ENCODE measurements around the gene HLA-DOA. TPM values are rescaled to one million over a fixed set of nuclear protein-coding genes. Genes with fewer than 3 reads are reported as not detected.

HLA-DOA gene
- total RNA-seq, 4 donors from 2014 or later = 2.1 to 10.9 (median 6.1) TPM

- TF ChIP-seq CTCF (IDR thresholded peaks at IDR 0.05; ENCODE audit: low read depth) = no peak
These were observed 6.4 kb upstream of the HLA-DOA start for GRCh38 chr6:33015798-33016197.

DNA sequence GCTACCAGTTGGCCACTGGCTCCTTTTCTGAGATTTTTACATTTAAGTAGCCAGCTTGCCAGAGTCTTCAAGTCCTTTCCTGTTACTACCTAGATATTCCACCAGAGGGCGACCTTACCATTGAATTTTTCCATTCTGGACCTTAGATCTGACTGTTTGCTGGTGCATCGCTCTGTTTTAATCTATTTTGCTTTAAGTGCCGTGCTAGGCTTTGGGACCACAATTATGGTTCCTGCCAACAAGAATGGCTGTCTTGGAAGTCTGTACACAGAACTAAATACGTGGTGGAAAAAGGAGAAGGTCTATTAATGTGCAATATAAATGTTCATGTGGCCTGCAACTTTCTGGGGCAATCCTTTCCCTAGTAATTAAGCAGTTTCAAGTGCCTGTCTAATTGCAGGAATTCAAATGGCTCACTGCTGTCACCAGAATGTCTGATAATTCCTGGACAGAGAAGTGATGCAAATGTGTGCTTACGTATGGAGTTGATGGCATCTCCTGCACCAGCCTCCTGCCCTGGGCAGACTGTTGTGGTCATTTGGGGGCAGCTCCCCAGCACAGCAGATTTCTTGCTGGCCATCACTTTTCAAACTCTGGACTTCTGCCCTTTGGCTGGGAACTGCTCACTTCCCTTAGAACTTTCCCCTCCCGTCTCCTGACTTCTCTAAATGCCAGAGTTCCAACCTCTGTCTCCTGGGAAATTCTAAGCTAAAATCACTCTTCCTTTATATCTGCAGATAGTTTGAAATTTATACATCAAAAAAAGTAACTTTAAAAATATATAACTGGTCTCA, 5.6 kb upstream of the HLA-DOA start:
- TF ChIP-seq CTCF (IDR thresholded peaks at IDR 0.05; ENCODE audit: low read depth) = no peak

DNA sequence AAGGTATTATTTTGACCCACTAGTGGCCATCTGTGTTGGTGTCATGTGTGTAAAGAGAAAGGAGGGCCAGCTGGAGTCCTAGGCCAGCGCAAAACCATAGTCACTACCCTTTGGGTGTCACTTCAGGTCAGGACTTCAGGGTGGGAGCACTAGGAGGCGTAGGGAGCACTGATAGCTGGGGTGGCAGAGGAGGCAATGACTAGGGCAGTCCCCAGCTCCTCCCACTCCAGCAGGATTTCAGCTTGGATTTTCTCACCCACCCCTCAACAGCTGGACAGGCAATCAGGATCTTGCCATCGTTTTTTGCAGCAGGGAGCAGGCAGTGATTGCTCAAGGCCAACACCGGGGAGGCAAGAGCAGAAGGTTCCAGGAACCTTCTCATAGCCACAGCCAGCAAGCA, 4.2 kb upstream of the HLA-DOA start:
- TF ChIP-seq CTCF (IDR thresholded peaks at IDR 0.05; ENCODE audit: low read depth) = no peak

- no peak for TF ChIP-seq CTCF (IDR thresholded peaks at IDR 0.05; ENCODE audit: low read depth)
These were observed 965 bp upstream of the HLA-DOA start for GRCh38 chr6:33010356-33010755.

DNA sequence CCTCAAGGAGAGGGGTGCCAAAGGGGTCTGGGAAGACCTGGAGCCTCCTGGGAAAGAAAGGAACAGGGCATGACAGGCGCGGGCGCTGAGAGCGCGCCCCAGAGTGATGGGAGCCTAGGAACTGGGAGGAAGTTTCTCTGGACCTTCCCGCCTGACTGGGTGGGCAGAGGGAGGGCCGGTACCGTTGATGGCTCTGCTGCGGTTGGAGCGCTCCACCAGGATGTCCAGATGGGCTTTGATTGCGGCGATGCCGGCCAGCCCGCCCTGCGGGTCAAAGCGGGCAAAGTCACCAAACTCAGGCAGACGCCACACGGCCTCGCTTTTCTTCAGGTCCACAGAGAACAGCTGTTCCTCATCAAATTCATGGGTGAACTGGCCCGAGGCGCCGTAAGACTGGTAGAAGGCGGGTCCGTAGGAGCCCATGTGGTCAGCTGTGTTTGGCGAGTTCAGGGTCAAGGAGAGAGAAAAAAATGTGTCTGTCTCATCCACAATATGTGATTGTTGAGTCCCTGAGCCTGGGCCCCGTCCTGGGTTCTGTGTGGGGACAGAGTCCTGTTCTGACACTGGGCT, 1.5 kb downstream of the HLA-DOA start:
- TF ChIP-seq CTCF (IDR thresholded peaks at IDR 0.05; ENCODE audit: low read depth) = no peak

GRCh38 chr6:33004940-33005339, 4.5 kb downstream of the HLA-DOA start:
- TF ChIP-seq CTCF (IDR thresholded peaks at IDR 0.05; ENCODE audit: low read depth) = no peak

GRCh38 chr6:33001685-33002084, 7.7 kb downstream of the HLA-DOA start:
- no peak for TF ChIP-seq CTCF (IDR thresholded peaks at IDR 0.05; ENCODE audit: low read depth)

Data from subcutaneous adipose tissue (tissue), 4 donors.